ENCODE measurements around the gene CNPY1. TPM values are rescaled to one million over a fixed set of nuclear protein-coding genes. Genes with fewer than 3 reads are reported as not detected.

The CNPY1 gene
- total and polyA plus RNA-seq, 9 of the 15 experiments (the other 6 are each of a cell fraction or from before 2014, with no cell fraction given), result not detected

GRCh38 chr7:155591055-155591775 lies 44.9 kb upstream of the CNPY1 start (continued):
- no peak for TF ChIP-seq TSHZ1 (CRISPR knock-in tag; IDR thresholded peaks at IDR 0.05)
- no peak for TF ChIP-seq HNRNPK (IDR thresholded peaks at IDR 0.05; ENCODE audit: low read depth, low read length, poor library complexity, severe bottlenecking)
- no peak for TF ChIP-seq FOXP4 (CRISPR knock-in tag; IDR thresholded peaks at IDR 0.05; ENCODE audit: borderline replicate concordance)
- no peak for TF ChIP-seq RUNX1 (IDR thresholded peaks at IDR 0.05; ENCODE audit: low read depth)
- TF ChIP-seq ZBTB7A (IDR thresholded peaks at IDR 0.05; ENCODE audit: borderline replicate concordance, control insufficient read depth, low read depth, low read length), result 0 out of 2 replicates have a peak, but pooled peaks have one; percentile 22
- no peak for TF ChIP-seq SIN3A (IDR thresholded peaks at IDR 0.05; ENCODE audit: borderline replicate concordance in 2 of 2, control insufficient read depth in 1 of 2, low read depth in 2 of 2, low read length in 2 of 2)
- TF ChIP-seq DPF2 (IDR thresholded peaks at IDR 0.05), result no peak
- TF ChIP-seq C11orf30 (IDR thresholded peaks at IDR 0.05; ENCODE audit: low read depth), result peak; percentile 94
- TF ChIP-seq MAFK (IDR thresholded peaks at IDR 0.05; ENCODE audit: low read length), result 0 out of 2 replicates have a peak, but pooled peaks have one; percentile 39
- TF ChIP-seq, protein P1, sequence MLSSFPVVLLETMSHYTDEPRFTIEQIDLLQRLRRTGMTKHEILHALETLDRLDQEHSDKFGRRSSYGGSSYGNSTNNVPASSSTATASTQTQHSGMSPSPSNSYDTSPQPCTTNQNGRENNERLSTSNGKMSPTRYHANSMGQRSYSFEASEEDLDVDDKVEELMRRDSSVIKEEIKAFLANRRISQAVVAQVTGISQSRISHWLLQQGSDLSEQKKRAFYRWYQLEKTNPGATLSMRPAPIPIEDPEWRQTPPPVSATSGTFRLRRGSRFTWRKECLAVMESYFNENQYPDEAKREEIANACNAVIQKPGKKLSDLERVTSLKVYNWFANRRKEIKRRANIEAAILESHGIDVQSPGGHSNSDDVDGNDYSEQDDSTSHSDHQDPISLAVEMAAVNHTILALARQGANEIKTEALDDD (IDR thresholded peaks at IDR 0.05), result no peak
- TF ChIP-seq ILF3 (IDR thresholded peaks at IDR 0.05; ENCODE audit: borderline replicate concordance), result no peak
- TF ChIP-seq ZNF384 (IDR thresholded peaks at IDR 0.05; ENCODE audit: low read depth, low read length), result no peak
- no peak for TF ChIP-seq ASH1L (IDR thresholded peaks at IDR 0.05; ENCODE audit: borderline replicate concordance, low read depth, partially characterized antibody)
- no peak for TF ChIP-seq BDP1 (IDR thresholded peaks at IDR 0.05; ENCODE audit: insufficient read depth, insufficient read length)
- no peak for TF ChIP-seq ZNF507 (tag; conservative IDR thresholded peaks at IDR 0.05)
- no peak for TF ChIP-seq RNF219 (CRISPR knock-in tag; IDR thresholded peaks at IDR 0.05)
- TF ChIP-seq SP2 (IDR thresholded peaks at IDR 0.05; ENCODE audit: extremely low read depth, low read depth, low read length, poor library complexity, severe bottlenecking), result no peak
- no peak for TF ChIP-seq FOXJ3 (CRISPR knock-in tag; IDR thresholded peaks at IDR 0.05)
- TF ChIP-seq SLC30A9 (CRISPR knock-in tag; IDR thresholded peaks at IDR 0.05), result no peak

Measured in K562 (cell line).